ENCODE results near the gene LRBA. TPM values are rescaled to one million over a fixed set of nuclear protein-coding genes. Genes with fewer than 3 reads are reported as not detected.

Gene LRBA
- total and polyA plus RNA-seq, 7 donors, result 16.8 to 184 (median 91.1) TPM

DNA sequence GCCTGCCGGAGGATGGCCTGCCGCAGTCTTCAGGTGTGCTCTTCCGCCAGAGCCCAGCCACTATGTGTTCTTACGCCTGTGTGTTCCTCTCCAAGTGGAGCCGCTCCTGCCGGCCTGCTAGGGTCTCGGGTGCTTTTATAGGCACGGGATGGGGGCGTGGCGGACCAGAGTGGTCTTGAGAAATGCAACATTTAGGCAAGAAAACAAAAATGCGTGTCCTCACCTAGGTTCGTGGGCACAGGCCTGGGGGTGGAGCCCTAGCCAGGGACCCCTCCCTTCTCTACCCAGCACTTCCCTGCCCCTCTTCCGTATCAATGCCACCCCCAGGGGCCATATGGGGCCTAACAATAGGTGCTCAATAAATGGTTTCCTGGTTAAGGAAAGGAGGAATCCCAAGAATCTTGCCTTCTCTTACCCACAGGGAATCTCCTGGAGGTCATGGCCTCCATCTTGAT is 34.4 kb upstream of the LRBA start:
- H3K4me3 ChIP-seq, result no peak overlapping the region
- WGBS, 2 donors, result 95 to 96% methylated on average over 13 of the region's 13 CpGs
- DNase-seq, result no peak
- intact Hi-C loops (cut with DNase I), result no loop called here
- no peaks in the 10 kb centered on the region for H3K9me3 ChIP-seq
- H3K27me3 ChIP-seq, result no peaks in the 10 kb centered on the region
- TF ChIP-seq POLR2A (IDR thresholded peaks at IDR 0.05) (no peak), POLR2AphosphoS5 (IDR thresholded peaks at IDR 0.05) (no peak), EP300 (IDR thresholded peaks at IDR 0.05) (no peak)
- TF ChIP-seq, protein P1, sequence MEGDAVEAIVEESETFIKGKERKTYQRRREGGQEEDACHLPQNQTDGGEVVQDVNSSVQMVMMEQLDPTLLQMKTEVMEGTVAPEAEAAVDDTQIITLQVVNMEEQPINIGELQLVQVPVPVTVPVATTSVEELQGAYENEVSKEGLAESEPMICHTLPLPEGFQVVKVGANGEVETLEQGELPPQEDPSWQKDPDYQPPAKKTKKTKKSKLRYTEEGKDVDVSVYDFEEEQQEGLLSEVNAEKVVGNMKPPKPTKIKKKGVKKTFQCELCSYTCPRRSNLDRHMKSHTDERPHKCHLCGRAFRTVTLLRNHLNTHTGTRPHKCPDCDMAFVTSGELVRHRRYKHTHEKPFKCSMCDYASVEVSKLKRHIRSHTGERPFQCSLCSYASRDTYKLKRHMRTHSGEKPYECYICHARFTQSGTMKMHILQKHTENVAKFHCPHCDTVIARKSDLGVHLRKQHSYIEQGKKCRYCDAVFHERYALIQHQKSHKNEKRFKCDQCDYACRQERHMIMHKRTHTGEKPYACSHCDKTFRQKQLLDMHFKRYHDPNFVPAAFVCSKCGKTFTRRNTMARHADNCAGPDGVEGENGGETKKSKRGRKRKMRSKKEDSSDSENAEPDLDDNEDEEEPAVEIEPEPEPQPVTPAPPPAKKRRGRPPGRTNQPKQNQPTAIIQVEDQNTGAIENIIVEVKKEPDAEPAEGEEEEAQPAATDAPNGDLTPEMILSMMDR (IDR thresholded peaks at IDR 0.05), result no peak
- no peaks in the 10 kb centered on the region for H3K4me1 ChIP-seq
- H3K36me3 ChIP-seq, result no peaks in the 10 kb centered on the region
- H3K27ac ChIP-seq, result no peak overlapping the region

DNA sequence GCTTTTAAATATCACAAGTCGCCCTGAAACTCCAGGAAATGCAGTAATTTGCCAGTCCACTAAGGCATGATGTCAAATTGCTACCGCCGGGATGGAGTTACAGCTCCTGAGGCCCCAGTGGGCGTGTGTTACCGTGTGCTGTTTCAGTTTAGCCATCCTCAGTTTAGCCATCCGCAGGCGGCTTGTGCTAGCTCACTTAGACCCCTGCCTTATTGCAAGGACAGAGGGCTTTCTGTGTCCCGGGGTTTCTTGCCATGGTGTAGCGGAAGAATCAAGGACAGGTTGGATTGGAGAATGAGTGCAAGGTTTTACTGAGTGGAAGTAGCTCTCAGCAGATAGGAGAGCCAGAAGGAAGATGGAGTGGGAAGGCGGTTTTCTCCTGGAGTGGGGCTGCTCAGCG is 33.8 kb upstream of the LRBA start:
- H3K4me3 ChIP-seq, result no peak overlapping the region
- H3K9me3 ChIP-seq, result no peaks in the 10 kb centered on the region
- H3K4me1 ChIP-seq, result no peaks in the 10 kb centered on the region
- WGBS, 2 donors, result 95% methylated on average over 11 of the region's 11 CpGs
- H3K27ac ChIP-seq, result no peak overlapping the region
- no peaks in the 10 kb centered on the region for H3K27me3 ChIP-seq
- DNase-seq, result no peak
- no peaks in the 10 kb centered on the region for H3K36me3 ChIP-seq
- intact Hi-C loops (cut with DNase I), result no loop called here
- TF ChIP-seq EP300 (IDR thresholded peaks at IDR 0.05), result no peak
- TF ChIP-seq POLR2AphosphoS5 (IDR thresholded peaks at IDR 0.05), result no peak
- TF ChIP-seq, protein P1 (IDR thresholded peaks at IDR 0.05), result no peak
- TF ChIP-seq POLR2A (IDR thresholded peaks at IDR 0.05), result no peak

DNA sequence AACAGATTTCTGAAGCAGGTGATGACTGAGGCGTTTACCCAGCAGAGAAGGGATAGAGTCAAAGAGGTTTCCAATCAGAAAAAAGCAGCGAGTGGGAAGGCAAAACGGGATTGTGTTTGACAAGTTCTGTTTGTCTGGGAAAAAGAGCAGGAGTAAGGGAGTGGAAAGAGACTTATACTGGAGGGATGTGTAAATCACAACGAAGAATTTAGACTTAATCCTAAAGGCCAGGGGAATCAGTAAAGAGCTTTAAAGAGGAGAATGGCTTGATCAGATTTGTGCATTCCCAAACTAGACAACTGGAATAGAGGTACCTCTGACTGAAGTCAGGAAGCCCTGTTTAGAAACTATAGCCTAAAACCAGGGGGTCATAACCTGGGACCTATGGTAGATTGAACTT is 31.5 kb upstream of the LRBA start:
- WGBS, 2 donors, result 68 to 78% methylated on average over 4 of the region's 4 CpGs
- DNase-seq, result no peak
- no peak overlapping the region for H3K27ac ChIP-seq
- H3K27me3 ChIP-seq, result no peaks in the 10 kb centered on the region
- no peak overlapping the region for H3K4me3 ChIP-seq
- no peaks in the 10 kb centered on the region for H3K36me3 ChIP-seq
- no peaks in the 10 kb centered on the region for H3K9me3 ChIP-seq
- TF ChIP-seq, protein P1 (IDR thresholded peaks at IDR 0.05), result no peak
- TF ChIP-seq POLR2AphosphoS5 (IDR thresholded peaks at IDR 0.05) (no peak), EP300 (IDR thresholded peaks at IDR 0.05) (no peak), POLR2A (IDR thresholded peaks at IDR 0.05) (no peak)
- intact Hi-C loops (cut with DNase I), result no loop called here
- H3K4me1 ChIP-seq, result no peaks in the 10 kb centered on the region

DNA sequence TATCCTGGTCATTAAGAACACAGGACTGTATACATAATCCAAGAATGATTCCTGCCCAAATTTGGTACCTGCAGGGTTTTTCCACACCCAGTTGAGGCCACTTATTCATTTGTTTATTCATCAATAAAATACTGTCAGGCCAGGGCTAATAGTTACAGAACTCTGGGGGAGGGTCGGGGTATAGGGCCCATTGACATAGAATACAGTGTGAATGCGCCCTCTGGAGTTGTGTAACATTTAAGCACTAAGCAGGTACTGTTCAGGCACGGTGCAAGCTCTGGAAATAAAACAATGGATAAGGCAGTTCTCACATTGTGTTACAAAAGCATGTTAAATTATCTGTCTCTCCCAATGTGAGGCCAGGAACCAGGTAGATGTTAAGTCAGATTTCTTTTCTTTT is 30.8 kb upstream of the LRBA start:
- no peak for DNase-seq
- H3K4me3 ChIP-seq, result no peak overlapping the region
- no peaks in the 10 kb centered on the region for H3K36me3 ChIP-seq
- intact Hi-C loops (cut with DNase I), result no loop called here
- TF ChIP-seq POLR2A (IDR thresholded peaks at IDR 0.05) (no peak), POLR2AphosphoS5 (IDR thresholded peaks at IDR 0.05) (no peak), EP300 (IDR thresholded peaks at IDR 0.05) (no peak)
- TF ChIP-seq, protein P1 (IDR thresholded peaks at IDR 0.05), result no peak
- 8 to 20% methylated on average over 3 of the region's 3 CpGs for WGBS, 2 donors
- no peaks in the 10 kb centered on the region for H3K4me1 ChIP-seq
- no peaks in the 10 kb centered on the region for H3K27me3 ChIP-seq
- H3K27ac ChIP-seq, result no peak overlapping the region
- no peaks in the 10 kb centered on the region for H3K9me3 ChIP-seq

DNA sequence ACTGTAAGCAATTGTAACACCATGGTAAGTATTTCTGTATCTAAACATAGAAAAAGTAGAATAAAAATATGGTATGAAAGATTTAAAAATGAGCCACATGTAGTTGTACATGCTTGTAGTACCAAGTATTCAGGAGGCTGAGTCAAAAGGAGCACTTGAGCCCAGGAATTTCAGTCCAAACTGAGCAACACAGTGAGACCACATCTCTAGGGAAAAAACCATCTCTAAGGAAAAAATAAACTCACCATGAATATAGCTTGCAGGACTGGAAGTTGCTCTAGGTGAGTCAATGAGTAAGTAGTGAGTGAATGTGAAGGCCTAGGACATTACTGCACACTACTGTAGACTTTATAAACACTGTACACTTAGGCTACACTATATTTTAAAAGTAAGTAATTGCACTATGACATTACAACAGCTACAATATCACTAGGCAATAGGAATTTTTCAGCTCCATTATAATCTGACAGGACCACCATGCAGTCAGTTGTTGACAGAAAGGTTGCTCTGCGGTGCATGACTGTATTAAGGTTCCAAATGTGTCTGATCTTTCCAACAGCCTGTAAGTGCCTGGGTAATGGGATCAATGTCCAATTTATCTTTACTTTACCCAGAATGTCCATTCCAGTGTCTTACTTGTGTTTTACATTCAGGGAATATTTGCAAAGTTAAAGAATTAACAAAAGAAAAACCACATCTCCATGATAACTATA is 28.9 kb upstream of the LRBA start:
- H3K4me1 ChIP-seq, result no peaks in the 10 kb centered on the region
- 86 to 95% methylated on average over 1 of the region's 1 CpG for WGBS, 2 donors
- intact Hi-C loops (cut with DNase I), result no loop called here
- H3K27me3 ChIP-seq, result no peaks in the 10 kb centered on the region
- no peak for TF ChIP-seq EP300 (IDR thresholded peaks at IDR 0.05)
- no peak for TF ChIP-seq POLR2A (IDR thresholded peaks at IDR 0.05)
- TF ChIP-seq POLR2AphosphoS5 (IDR thresholded peaks at IDR 0.05), result no peak
- TF ChIP-seq, protein P1 (IDR thresholded peaks at IDR 0.05), result no peak
- DNase-seq, result no peak
- no peaks in the 10 kb centered on the region for H3K36me3 ChIP-seq
- no peak overlapping the region for H3K27ac ChIP-seq
- no peaks in the 10 kb centered on the region for H3K9me3 ChIP-seq
- no peak overlapping the region for H3K4me3 ChIP-seq
